NCI-H2029 treated with DMSO at 0.1 percent for 48 hours (cell line): ENCODE data around the gene NHSL1.

Experiments
- DNase-seq: peaks from one replicate; lab custom pipeline; 2025; lab: John Stamatoyannopoulos, UW

The NHSL1 gene, protein sequence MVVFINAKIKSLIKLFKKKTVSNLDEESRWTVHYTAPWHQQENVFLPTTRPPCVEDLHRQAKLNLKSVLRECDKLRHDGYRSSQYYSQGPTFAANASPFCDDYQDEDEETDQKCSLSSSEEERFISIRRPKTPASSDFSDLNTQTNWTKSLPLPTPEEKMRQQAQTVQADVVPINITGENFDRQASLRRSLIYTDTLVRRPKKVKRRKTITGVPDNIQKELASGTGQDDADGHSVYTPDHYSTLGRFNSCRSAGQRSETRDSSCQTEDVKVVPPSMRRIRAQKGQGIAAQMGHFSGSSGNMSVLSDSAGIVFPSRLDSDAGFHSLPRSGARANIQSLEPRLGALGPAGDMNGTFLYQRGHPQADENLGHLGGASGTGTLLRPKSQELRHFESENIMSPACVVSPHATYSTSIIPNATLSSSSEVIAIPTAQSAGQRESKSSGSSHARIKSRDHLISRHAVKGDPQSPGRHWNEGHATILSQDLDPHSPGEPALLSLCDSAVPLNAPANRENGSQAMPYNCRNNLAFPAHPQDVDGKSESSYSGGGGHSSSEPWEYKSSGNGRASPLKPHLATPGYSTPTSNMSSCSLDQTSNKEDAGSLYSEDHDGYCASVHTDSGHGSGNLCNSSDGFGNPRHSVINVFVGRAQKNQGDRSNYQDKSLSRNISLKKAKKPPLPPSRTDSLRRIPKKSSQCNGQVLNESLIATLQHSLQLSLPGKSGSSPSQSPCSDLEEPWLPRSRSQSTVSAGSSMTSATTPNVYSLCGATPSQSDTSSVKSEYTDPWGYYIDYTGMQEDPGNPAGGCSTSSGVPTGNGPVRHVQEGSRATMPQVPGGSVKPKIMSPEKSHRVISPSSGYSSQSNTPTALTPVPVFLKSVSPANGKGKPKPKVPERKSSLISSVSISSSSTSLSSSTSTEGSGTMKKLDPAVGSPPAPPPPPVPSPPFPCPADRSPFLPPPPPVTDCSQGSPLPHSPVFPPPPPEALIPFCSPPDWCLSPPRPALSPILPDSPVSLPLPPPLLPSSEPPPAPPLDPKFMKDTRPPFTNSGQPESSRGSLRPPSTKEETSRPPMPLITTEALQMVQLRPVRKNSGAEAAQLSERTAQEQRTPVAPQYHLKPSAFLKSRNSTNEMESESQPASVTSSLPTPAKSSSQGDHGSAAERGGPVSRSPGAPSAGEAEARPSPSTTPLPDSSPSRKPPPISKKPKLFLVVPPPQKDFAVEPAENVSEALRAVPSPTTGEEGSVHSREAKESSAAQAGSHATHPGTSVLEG (N-terminal part only)

DNA sequence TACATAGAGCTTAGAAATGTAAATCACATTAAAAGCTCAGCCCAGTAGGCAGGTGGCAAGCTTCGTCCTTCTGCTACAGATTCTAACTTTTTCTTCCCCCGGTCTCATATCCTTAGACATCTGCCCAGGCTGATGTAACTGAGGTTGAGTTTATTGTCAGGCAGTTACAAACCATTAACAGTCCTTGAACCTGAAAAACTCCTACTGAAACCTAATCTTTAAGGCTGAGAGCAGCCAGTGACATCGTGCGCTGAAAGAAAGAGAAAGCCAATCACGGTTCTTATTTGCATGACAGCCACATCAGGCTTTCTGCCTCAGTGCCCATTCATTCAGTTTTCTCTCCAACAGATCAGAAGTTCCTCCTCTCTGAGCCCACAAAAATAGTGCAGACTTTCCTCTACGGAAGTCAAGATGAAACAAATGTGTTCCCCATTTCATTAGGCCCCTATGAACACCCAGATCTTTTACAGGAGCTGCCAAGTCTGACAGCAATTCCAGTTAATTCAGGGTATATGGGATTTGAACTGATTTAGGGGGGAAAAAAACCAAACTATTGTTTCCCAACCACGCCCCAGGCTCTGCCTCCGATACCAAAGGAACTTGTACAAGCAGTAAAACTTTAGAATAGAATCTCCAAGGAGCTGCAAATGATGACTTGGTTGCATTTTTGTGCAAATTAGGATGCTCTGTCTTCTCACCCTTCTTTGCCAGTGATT lies at the start of gene NHSL1:
TSS of gene NHSL1 (minus strand) at position 192 of the 716 bp plus-strand sequence. CDS start 204 bp downstream, outside the sequence.
- no peak for DNase-seq

GRCh38 chr6:138546733-138547185 lies 47.5 kb upstream of the NHSL1 start:
- DNase-seq, result no peak

DNA sequence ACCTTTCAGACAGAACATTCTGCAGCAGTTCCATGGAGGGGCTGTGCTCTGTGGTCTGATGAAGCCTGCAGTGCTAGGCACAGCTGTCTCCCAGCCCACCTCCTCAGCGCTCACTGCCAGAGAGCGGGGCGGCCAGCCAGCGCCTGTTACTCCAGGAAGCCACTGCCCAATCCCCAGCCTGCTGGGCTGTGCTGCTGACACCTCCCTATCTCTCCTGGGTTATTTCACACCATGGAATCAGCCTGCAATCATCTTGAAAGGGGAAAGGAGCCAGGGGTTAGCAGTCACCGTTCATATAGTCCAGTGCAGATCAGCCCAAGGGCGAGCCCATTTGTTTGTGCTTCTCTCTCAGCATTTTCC lies 46.3 kb upstream of the NHSL1 start:
- no peak for DNase-seq

GRCh38 chr6:138544501-138544900 lies 45.2 kb upstream of the NHSL1 start:
- no peak for DNase-seq

DNA sequence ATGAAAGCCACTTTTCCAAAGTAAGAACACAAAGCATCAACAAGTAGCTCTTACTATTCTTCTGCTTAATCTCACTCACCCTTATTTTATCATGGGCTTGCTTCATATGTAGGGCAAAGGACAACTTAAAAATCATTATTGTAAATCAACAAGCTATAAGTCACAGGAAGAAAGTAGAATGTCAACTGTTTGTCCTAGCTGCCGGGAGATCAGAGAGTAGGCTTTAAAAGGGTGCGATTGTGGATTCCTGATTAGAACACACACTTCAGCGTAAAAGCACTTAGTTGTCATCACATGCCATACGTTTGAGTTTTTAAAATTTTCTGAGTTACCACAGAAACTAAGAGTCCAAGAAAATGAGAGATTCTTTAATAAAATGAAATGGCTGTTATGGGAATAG lies 44.4 kb upstream of the NHSL1 start:
- no peak for DNase-seq

DNA sequence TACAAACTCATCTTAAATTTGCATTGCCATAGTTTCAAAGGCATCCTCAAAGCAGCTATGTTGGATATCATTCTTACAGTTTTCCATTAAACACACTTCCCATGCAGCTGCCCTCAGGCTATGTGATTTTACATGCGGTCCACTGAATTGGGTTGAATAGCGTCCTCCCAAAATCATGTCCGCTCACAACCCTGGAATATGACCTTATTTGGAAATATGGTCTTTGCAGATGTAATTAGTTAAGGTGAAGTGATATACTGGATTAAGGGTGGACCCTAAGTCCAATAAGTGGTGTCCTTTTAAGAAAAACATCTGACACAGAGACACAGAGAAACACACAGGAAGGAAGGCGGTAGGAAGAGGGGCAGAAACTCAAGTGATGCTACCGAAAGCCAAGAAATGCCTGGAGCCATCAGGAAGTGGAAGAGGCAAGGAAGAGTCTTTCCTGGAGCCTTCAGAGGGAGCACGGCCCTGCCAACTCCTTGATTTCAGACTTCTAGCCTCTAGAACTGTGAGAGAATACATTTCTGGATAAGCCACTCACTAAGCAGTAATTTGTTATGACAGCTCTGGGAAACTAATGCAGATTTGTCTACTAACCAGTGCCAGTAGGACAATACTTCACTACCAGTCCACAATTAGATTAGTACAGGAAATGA lies 42.7 kb upstream of the NHSL1 start:
- no peak for DNase-seq

GRCh38 chr6:138540468-138540867 lies 41.2 kb upstream of the NHSL1 start:
- DNase-seq, result no peak

DNA sequence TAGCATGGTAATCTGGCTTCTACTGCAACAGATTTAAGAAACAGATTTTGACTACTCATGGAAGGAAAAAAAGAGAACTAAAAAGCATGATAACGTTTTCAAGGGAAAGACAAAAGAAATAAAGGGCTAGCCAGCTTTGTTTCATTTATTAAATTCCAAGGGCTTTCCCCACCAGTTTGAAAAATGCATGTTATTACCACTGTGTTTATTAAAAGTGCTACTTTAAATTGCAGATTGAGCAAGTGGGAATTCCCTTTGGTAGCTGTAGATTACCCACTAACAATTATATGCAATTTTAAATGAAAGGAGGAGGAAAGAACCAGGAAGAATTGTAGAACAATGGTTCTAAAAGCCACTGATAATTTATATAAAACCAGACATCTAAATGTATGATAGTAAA lies 40.6 kb upstream of the NHSL1 start:
- no peak for DNase-seq

DNA sequence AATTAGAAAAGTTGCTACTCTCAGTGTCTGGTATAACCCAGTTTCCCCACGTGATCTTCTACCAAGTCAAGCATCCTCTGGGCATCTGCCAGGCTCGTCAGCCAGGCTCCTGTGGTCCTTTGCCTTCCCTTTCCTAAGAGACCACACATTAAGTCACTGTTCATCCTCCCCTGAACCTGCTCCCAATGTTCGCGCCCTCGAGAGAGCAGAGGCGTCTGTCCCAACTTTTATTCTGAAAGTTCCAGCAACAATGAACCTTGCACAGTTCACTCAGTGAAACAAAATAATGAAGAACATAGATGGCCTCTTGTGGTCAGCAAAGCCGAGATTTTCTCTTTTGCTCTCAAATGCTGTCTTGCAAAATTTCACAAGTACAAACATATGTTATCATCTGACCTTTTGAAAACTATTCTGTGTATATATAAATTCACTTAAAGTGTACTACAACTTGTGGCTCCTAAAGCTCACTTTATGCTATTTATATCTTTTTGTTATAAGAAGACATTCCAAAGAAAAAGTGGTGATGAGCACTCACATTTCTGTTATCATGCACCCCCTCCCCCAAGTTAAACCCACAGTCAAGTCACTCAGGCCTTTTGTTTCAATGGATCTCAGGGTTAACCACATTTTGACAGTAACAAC lies 39.2 kb upstream of the NHSL1 start:
- DNase-seq, result no peak

GRCh38 chr6:138537106-138537505 lies 37.8 kb upstream of the NHSL1 start:
- no peak for DNase-seq

DNA sequence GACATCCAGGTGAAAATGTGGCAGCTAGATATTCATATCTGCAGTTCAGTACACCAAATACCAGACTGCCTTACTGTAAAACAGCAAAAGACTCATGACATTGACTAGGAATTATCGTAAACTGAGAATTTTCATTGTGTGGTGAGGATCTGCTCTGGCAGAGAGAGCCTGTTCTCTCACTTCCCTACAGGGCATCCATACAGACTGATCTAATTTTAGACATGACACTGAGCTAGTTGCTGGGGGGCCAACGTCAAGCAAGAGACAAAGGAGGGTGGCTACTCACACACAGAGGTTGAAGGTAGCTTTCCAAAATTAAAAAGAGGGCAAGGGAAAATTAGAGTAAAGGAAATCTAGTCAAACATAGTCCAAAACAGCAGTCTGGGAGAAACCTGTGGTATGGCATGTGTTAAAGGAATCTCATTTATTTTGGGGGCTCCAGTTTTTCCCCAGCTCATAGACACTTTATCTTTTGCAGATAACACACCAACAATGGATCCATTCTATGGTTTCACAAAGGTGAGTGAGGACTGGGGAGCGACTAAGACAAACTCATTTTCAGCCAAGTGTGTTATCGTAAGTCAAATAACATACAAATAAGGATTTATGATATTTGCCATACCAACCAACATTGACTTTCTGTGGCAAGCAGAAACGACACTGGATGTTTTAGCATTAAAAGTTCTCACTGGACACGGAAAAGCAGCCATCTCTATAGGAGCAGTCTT lies 36.6 kb upstream of the NHSL1 start:
- no peak for DNase-seq

- no peak for DNase-seq
Observed at GRCh38 chr6:138533667-138534066, 34.4 kb upstream of the NHSL1 start.

DNA sequence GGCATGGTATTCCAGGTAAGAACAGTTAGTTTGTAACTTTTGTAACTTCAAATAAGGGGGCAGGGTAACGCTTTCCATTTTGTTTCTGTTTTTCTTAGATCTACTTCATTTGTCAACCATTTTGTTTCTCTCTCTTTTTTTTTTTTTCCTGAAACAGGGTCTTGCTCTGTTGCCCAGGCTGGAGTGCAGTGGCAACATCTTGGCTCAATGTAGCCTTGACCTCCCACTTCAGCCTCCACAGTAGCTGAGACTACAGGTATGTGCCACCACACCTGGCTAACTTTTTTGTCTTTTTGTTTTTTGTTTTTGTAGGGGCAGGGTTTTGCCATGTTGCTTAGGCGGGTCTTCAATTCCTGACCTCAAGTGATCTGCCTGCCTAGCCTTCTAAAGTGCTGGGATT lies 32.1 kb upstream of the NHSL1 start:
- DNase-seq, result no peak

DNA sequence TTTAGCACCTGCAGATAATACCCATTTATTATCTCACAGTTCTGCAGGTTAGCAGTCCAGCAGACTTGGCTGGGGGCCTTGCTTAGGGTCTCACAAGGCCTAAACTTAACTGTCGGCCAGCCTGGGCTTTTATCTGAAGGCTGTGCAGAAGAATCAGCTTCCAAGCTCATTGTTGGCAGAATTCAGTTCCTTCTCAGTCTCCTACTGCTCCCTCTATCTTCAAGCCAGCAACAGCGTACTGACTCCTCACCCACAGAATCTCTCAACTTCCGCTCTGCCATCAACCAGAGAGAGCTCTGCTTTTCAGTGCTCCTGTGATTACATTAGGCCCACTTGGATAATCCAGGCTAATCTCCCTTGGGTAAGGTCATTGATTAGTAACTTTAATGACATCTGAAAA lies 30.2 kb upstream of the NHSL1 start:
- DNase-seq, result no peak

DNA sequence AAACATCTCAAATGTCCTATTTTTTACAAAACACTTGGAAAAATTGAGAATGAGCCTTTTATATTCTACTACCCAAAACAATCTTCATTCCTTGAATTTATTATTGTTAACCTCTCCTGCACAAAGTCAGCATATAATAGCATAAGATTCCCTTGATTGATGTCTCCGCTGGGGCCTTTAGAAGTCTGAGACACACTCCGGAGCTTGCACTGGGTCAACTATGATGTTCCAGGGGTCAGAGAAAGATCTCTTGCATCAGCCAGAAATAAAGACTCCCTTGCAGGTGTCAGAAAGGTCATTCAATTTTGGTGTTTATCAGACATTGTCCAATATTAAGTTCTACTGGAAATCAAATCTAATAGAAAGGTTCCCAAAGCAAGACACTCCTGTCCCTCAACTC lies 29.7 kb upstream of the NHSL1 start:
- DNase-seq, result no peak

DNA sequence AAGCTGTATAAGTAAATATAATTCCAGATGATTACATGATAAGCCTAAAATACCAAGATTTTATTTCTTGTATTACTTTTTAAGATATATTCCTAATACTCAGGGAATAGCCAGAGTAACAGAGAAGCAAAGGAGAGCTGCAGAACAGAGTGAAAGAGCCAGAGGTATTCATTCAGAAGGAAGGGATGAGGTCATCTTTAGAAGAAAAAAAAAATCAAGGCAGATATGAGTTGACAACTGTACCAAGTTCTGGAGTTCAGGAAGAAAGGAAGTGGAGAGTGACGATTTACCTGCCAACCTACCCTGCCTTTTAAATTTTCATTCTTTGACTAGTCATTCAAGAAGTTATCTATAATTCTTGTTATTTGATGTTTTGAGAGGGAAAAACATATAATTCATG lies 28.8 kb upstream of the NHSL1 start:
- DNase-seq, result no peak

- no peak for DNase-seq
Observed at GRCh38 chr6:138527411-138528088, 28.3 kb upstream of the NHSL1 start.

- no peak for DNase-seq
Observed at GRCh38 chr6:138526822-138527235, 27.5 kb upstream of the NHSL1 start.

GRCh38 chr6:138525355-138525754 lies 26.1 kb upstream of the NHSL1 start:
- DNase-seq, result no peak
